Gastrocnemius medialis (tissue), 4 donors: ENCODE data around the gene HNRNPA1. TPM values are rescaled to one million over a fixed set of nuclear protein-coding genes. Genes with fewer than 3 reads are reported as not detected.
"Not testable (repeated sequence)": the region's sequence is repeated elsewhere in the genome, so short reads cannot be mapped to it uniquely, and the experiment has no call there.

Experiments
- ATAC-seq, 2 donors: fragments of 150-250 bp; one replicate each; pipeline ENCODE4 v1.9.1; 2016
- DNase-seq, 2 donors: peaks; one replicate each; pipeline ENCODE4 v3.0.0-alpha.2; 2019
- H3K27ac ChIP-seq, 4 donors: fragments of 200-600 bp; sonication (generic); 1 replicate in 1 of 4; 2 replicates in 3 of 4; pipeline ENCODE4 v1.5.1; 2016 to 2018; ENCODE audit warnings: mild to moderate bottlenecking in 2 of 4, moderate library complexity in 1 of 4
- H3K27me3 ChIP-seq, 3 donors: fragments of 200-600 bp; sonication (generic) in 2 of 3; 1 replicate in 1 of 3; 2 replicates in 2 of 3; pipeline versions ENCODE4 v1.5.1 to v1.6.0; 2016 to 2019; ENCODE audit warnings: mild to moderate bottlenecking in 1 of 3, moderate library complexity in 1 of 3
- H3K36me3 ChIP-seq, 2 donors: fragments of 200-600 bp; sonication (generic) in 1 of 2; one replicate each; pipeline ENCODE4 v1.5.1; 2017 to 2018
- H3K4me1 ChIP-seq, 2 donors: fragments of 200-600 bp; sonication (generic) in 1 of 2; one replicate each; pipeline ENCODE4 v1.5.1; 2016 to 2017; ENCODE audit warnings: mild to moderate bottlenecking in 2 of 2
- H3K4me3 ChIP-seq, 4 donors: fragments of 200-600 bp; sonication (generic) in 3 of 4; 1 replicate in 1 of 4; 2 replicates in 3 of 4; pipeline ENCODE4 v1.5.1; 2016 to 2019; ENCODE audit warnings: mild to moderate bottlenecking in 2 of 4
- H3K9me3 ChIP-seq, 3 donors: fragments of 200-600 bp; sonication (generic) in 2 of 3; 1 replicate in 1 of 3; 2 replicates in 2 of 3; pipeline ENCODE4 v1.5.1; 2016 to 2019
- POLR2A ChIP-seq, 2 donors: fragments of 450-650 bp; IDR thresholded peaks; one replicate each; pipeline ENCODE4 v1.6.1; 2017; ENCODE audit warnings: antibody characterized with exemption in 2 of 2, mild to moderate bottlenecking in 2 of 2, moderate library complexity in 2 of 2
- in situ Hi-C, 4 donors: fragments of 200-750 bp; cut with MboI; loops; one replicate each; pipeline versions ENCODE4 v1.15.0 to v1.8.0; 2017; ENCODE audit warnings: low sequenced_read_pairs in 4 of 4
- intact Hi-C: fragments of 100-400 bp; cut with DNase I; formaldehyde crosslinking; loops from one replicate; pipeline ENCODE4 v1.15.1; 2023; ENCODE audit warnings: low total_unique reads
- total RNA-seq, 4 donors: library from RNA; depleted of rRNA; stranded (reverse); fragments of >200 nt; gene quantifications; one replicate each; pipeline versions ENCODE4 v1.1.0 to v1.2.3, GENCODE V29; 2016
- TF ChIP-seq, protein P1 (sequence below), 5 experiments: fragments of 450-650 bp in 3 of 5; fragments of 200-600 bp in 2 of 5; sonication (generic) in 2 of 5; IDR thresholded peaks in 4 of 5; conservative IDR thresholded peaks in 1 of 5; 1 replicate in 4 of 5; 2 replicates in 1 of 5; pipeline ENCODE4 v1.5.1; 2016 to 2019; ENCODE audit warnings: antibody characterized with exemption in 5 of 5, mild to moderate bottlenecking in 3 of 5, moderate library complexity in 3 of 5

Gene HNRNPA1
- total RNA-seq, 4 donors from 2014 or later = 146 to 412 (median 186) TPM

DNA sequence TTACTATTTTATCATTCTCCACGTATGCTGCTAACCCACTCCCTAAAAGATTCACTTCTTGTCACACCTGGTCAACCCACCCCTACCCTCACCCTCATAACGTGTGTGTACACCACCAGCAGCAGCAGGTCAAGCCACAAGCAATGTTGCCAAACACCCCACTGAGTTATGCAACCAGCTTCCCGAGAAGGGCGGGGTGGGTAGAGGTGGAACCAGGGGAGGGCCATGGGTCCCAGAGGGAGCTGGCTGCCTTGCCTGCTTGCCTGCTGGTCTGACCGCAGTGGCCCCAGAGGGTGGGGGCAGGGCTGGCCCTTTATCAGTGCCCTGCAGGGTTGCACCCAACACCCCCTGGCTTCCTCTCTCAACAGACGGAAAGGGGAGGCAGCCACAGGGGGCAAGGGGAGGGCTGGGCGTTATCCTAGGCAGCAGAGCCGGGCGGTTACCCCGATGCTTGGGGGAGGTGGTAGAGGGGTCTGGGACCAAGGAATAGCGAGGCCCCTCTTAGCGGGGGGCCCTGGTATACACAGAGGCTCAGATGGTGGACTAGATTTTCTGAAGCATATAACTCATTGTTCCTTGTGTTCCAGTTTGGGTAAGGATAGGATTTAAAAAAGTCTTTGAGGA, 23.8 kb downstream of the HNRNPA1 start:
- Histone ChIP-seq H3K4me3 (no peak overlapping the region), H3K27me3 (no peaks in the 10 kb centered on the region), H3K36me3 (no peaks in the 10 kb centered on the region), H3K27ac (peak overlapping the region in 1 of 4 donors; percentile 32), H3K9me3 (no peaks in the 10 kb centered on the region), H3K4me1 (peaks cover 17 to 24% of the 10 kb centered on the region in 2 donors)
- DNase-seq (peak; percentile 28 to 79), ATAC-seq (peak; percentile 54 to 81)
- in situ Hi-C loops = no loop called here
- no peak for TF ChIP-seq POLR2A (IDR thresholded peaks at IDR 0.05)
- TF ChIP-seq, protein P1, sequence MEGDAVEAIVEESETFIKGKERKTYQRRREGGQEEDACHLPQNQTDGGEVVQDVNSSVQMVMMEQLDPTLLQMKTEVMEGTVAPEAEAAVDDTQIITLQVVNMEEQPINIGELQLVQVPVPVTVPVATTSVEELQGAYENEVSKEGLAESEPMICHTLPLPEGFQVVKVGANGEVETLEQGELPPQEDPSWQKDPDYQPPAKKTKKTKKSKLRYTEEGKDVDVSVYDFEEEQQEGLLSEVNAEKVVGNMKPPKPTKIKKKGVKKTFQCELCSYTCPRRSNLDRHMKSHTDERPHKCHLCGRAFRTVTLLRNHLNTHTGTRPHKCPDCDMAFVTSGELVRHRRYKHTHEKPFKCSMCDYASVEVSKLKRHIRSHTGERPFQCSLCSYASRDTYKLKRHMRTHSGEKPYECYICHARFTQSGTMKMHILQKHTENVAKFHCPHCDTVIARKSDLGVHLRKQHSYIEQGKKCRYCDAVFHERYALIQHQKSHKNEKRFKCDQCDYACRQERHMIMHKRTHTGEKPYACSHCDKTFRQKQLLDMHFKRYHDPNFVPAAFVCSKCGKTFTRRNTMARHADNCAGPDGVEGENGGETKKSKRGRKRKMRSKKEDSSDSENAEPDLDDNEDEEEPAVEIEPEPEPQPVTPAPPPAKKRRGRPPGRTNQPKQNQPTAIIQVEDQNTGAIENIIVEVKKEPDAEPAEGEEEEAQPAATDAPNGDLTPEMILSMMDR (IDR thresholded peaks at IDR 0.05 in 4 of 5, conservative IDR thresholded peaks at IDR 0.05 in 1 of 5) = no peak
- intact Hi-C loops = no loop called here

- in situ Hi-C loops = no loop called here
- no peaks in the 10 kb centered on the region for H3K27me3 ChIP-seq
- no peak overlapping the region for H3K4me3 ChIP-seq
- peaks cover 4 to 10% of the 10 kb centered on the region in 2 donors for H3K4me1 ChIP-seq
- ATAC-seq = no peak
- intact Hi-C loops = no loop called here
- no peak for TF ChIP-seq POLR2A (IDR thresholded peaks at IDR 0.05)
- TF ChIP-seq, protein P1 (IDR thresholded peaks at IDR 0.05 in 4 of 5, conservative IDR thresholded peaks at IDR 0.05 in 1 of 5) = no peak
- no peaks in the 10 kb centered on the region for H3K36me3 ChIP-seq
- peak in 1 of 2 donors; percentile 39 for DNase-seq
- H3K27ac ChIP-seq = no peak overlapping the region
- no peaks in the 10 kb centered on the region for H3K9me3 ChIP-seq
Observed at GRCh38 chr12:54306925-54307741, 26.6 kb downstream of the HNRNPA1 start.

- no peak overlapping the region for H3K27ac ChIP-seq
- H3K4me1 ChIP-seq = no peaks in the 10 kb centered on the region
- H3K9me3 ChIP-seq = no peaks in the 10 kb centered on the region
- TF ChIP-seq, protein P1 (IDR thresholded peaks at IDR 0.05 in 4 of 5, conservative IDR thresholded peaks at IDR 0.05 in 1 of 5) = no peak
- TF ChIP-seq POLR2A (IDR thresholded peaks at IDR 0.05) = no peak
- DNase-seq (no peak), ATAC-seq (no peak)
- H3K4me3 ChIP-seq = no peak overlapping the region
- no peaks in the 10 kb centered on the region for H3K27me3 ChIP-seq
- no peaks in the 10 kb centered on the region for H3K36me3 ChIP-seq
- intact Hi-C loops = no loop called here
- in situ Hi-C loops = no loop called here
Observed at GRCh38 chr12:54311051-54311450, 30.5 kb downstream of the HNRNPA1 start.

DNA sequence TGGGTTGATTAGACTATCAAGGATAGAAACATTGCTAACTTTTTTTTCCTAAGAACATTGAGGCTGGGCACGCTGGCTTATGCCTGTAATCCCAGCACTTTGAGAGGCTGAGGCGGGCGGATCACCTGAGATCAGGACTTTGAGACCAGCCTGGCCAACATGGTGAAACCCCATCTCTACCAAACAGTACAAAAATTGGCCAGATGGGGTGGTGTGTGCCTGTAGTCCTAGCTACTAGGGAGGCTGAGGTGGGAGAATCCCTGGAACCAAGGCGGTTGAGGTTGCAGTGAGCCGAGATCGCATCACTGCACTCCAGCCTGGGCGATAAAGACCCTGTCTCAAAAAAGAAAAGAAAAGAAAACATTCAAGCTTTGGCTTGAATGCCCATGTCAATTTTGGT, 31.8 kb downstream of the HNRNPA1 start:
- H3K9me3 ChIP-seq, DNase-seq, H3K4me1 ChIP-seq, H3K36me3 ChIP-seq, ATAC-seq, intact Hi-C loops, in situ Hi-C loops, H3K27ac ChIP-seq, H3K27me3 ChIP-seq, H3K4me3 ChIP-seq: not testable (repeated sequence)

- Histone ChIP-seq H3K36me3 (no peaks in the 10 kb centered on the region), H3K27ac (no peak overlapping the region), H3K27me3 (no peaks in the 10 kb centered on the region), H3K9me3 (no peaks in the 10 kb centered on the region), H3K4me3 (no peak overlapping the region), H3K4me1 (peaks cover 8 to 10% of the 10 kb centered on the region in 2 donors)
- intact Hi-C loops (no loop called here), in situ Hi-C loops (no loop called here)
- ATAC-seq = no peak
- no peak for DNase-seq
- no peak for TF ChIP-seq POLR2A (IDR thresholded peaks at IDR 0.05)
- TF ChIP-seq, protein P1 (IDR thresholded peaks at IDR 0.05 in 4 of 5, conservative IDR thresholded peaks at IDR 0.05 in 1 of 5) = no peak
Observed at GRCh38 chr12:54321363-54321762, 40.8 kb downstream of the HNRNPA1 start.
